Glutamatergic neuron (in vitro differentiated cells): ENCODE measurements around the gene ADAMTSL1. TPM values are rescaled to one million over a fixed set of nuclear protein-coding genes. Genes with fewer than 3 reads are reported as not detected.

Experiments
- DNase-seq: peaks from one replicate; pipeline ENCODE4 v3.0.0; 2022
- H3K27ac Mint-ChIP-seq: one replicate; pipeline ENCODE4 v1.8.0; 2020; ENCODE audit warnings: mild to moderate bottlenecking, mixed read lengths, inconsistent platforms; ENCODE audit not compliant: unreplicated experiment
- H3K27me3 Mint-ChIP-seq: one replicate; pipeline ENCODE4 v1.8.0; 2020; ENCODE audit warnings: mild to moderate bottlenecking, moderate library complexity, mixed read lengths, inconsistent platforms; ENCODE audit not compliant: unreplicated experiment
- H3K36me3 Mint-ChIP-seq: one replicate; pipeline ENCODE4 v1.8.0; 2020; ENCODE audit warnings: mild to moderate bottlenecking, mixed read lengths, inconsistent platforms; ENCODE audit not compliant: unreplicated experiment
- H3K4me1 Mint-ChIP-seq: one replicate; pipeline ENCODE4 v1.8.0; 2020; ENCODE audit warnings: mild to moderate bottlenecking, low read depth, mixed read lengths, inconsistent platforms; ENCODE audit not compliant: unreplicated experiment
- H3K4me3 Mint-ChIP-seq: one replicate; pipeline ENCODE4 v1.8.0; 2020; ENCODE audit warnings: mild to moderate bottlenecking, mixed read lengths, inconsistent platforms; ENCODE audit not compliant: unreplicated experiment
- H3K9me3 Mint-ChIP-seq: one replicate; pipeline ENCODE4 v1.8.0; 2020; ENCODE audit warnings: mild to moderate bottlenecking, moderate library complexity, mixed read lengths, inconsistent platforms; ENCODE audit not compliant: unreplicated experiment
- CTCF ChIP-seq: fragments of 200-600 bp; sonication (generic); IDR thresholded peaks from one replicate; pipeline ENCODE4 v1.5.0; 2021; ENCODE audit not compliant: partially characterized antibody, unreplicated experiment
- total RNA-seq: library from RNA; stranded (reverse); fragmentation: NEBNext Ultra II Directional; extraction: Animal tissue kit (Norgen Biotek cat#: 25700); gene quantifications from one replicate; pipeline ENCODE4 v1.2.1, GENCODE V29; 2021; ENCODE audit not compliant: unreplicated experiment

ADAMTSL1 gene
- total RNA-seq, 1 donor from 2014 or later, result 0.91 TPM

GRCh38 chr9:18442629-18443491 lies 31.1 kb upstream of the ADAMTSL1 start:
- H3K4me1 Mint-ChIP-seq, result peaks cover 3% of the 10 kb centered on the region
- H3K27ac Mint-ChIP-seq, result no peak overlapping the region
- H3K4me3 Mint-ChIP-seq, result no peak overlapping the region
- H3K9me3 Mint-ChIP-seq, result peaks cover 2% of the 10 kb centered on the region
- H3K36me3 Mint-ChIP-seq, result no peaks in the 10 kb centered on the region
- H3K27me3 Mint-ChIP-seq, result peaks cover 5% of the 10 kb centered on the region
- peak; percentile 90 for TF ChIP-seq CTCF
- DNase-seq, result peak; percentile 76

GRCh38 chr9:18447131-18447530 lies 26.8 kb upstream of the ADAMTSL1 start:
- Mint-ChIP-seq H3K27me3 (no peaks in the 10 kb centered on the region), H3K27ac (no peak overlapping the region), H3K4me3 (no peak overlapping the region), H3K9me3 (no peaks in the 10 kb centered on the region), H3K36me3 (no peaks in the 10 kb centered on the region), H3K4me1 (peaks cover 4% of the 10 kb centered on the region)
- no peak for DNase-seq
- no peak for TF ChIP-seq CTCF

- DNase-seq, result no peak
- H3K9me3 Mint-ChIP-seq, result no peaks in the 10 kb centered on the region
- TF ChIP-seq CTCF, result no peak
- no peak overlapping the region for H3K27ac Mint-ChIP-seq
- H3K4me1 Mint-ChIP-seq, result peaks cover 4% of the 10 kb centered on the region
- no peaks in the 10 kb centered on the region for H3K27me3 Mint-ChIP-seq
- H3K36me3 Mint-ChIP-seq, result no peaks in the 10 kb centered on the region
- no peak overlapping the region for H3K4me3 Mint-ChIP-seq
Observed at GRCh38 chr9:18447541-18447940, 26.4 kb upstream of the ADAMTSL1 start.

GRCh38 chr9:18448101-18448500 lies 25.9 kb upstream of the ADAMTSL1 start:
- Mint-ChIP-seq H3K36me3 (no peaks in the 10 kb centered on the region), H3K4me3 (no peak overlapping the region), H3K27me3 (no peaks in the 10 kb centered on the region), H3K27ac (no peak overlapping the region), H3K9me3 (no peaks in the 10 kb centered on the region), H3K4me1 (peaks cover 4% of the 10 kb centered on the region)
- no peak for DNase-seq
- TF ChIP-seq CTCF, result no peak

GRCh38 chr9:18451406-18451805 lies 22.5 kb upstream of the ADAMTSL1 start:
- no peak overlapping the region for H3K27ac Mint-ChIP-seq
- H3K9me3 Mint-ChIP-seq, result no peaks in the 10 kb centered on the region
- no peaks in the 10 kb centered on the region for H3K36me3 Mint-ChIP-seq
- H3K4me3 Mint-ChIP-seq, result no peak overlapping the region
- TF ChIP-seq CTCF, result no peak
- peaks cover 4% of the 10 kb centered on the region for H3K4me1 Mint-ChIP-seq
- DNase-seq, result no peak
- H3K27me3 Mint-ChIP-seq, result no peaks in the 10 kb centered on the region
